A673 (cell line): ENCODE results near the gene USPL1. TPM values are rescaled to one million over a fixed set of nuclear protein-coding genes. Genes with fewer than 3 reads are reported as not detected.
"Not testable (repeated sequence)": the region's sequence is repeated elsewhere in the genome, so short reads cannot be mapped to it uniquely, and the experiment has no call there.

Source experiments
- BruUV-seq: library from RNA; stranded (reverse); fragments of 400-500 nt; replicated peaks from 2 replicates; lab custom pipeline; 2021; lab: Mats Ljungman, UMichigan
- CTCF ChIA-PET: fragments of 300-600 bp; sonication (Branson Sonifier 250); formaldehyde crosslinking; loops from one replicate; lab custom pipeline; 2022; ENCODE audit warnings: antibody characterized with exemption; lab: Charles Lee
- POLR2A ChIA-PET: fragments of 300-600 bp; sonication (Branson Sonifier 250); formaldehyde crosslinking; loops from one replicate; lab custom pipeline; 2022; ENCODE audit warnings: antibody characterized with exemption; ENCODE audit not compliant: low non-redundant PET; lab: Charles Lee
- DNase-seq: peaks from one replicate; pipeline ENCODE4 v3.0.0-alpha.2; 2015; ENCODE audit warnings: low spot score
- H3K27ac ChIP-seq: fragments of 200-600 bp; sonication (generic); 2 replicates; pipeline ENCODE4 v1.5.1; 2016; ENCODE audit warnings: mixed run types, low read depth, mild to moderate bottlenecking, mixed read lengths, antibody characterized with exemption, low read length; ENCODE audit not compliant: poor library complexity, severe bottlenecking
- H3K27me3 ChIP-seq: fragments of 200-600 bp; sonication (generic); replicated peaks from 2 replicates; pipeline ENCODE4 v1.6.1; 2017; ENCODE audit warnings: mixed run types, low read depth, mild to moderate bottlenecking, mixed read lengths, antibody characterized with exemption, low read length; ENCODE audit not compliant: insufficient read depth, poor library complexity
- H3K36me3 ChIP-seq: fragments of 200-600 bp; sonication (generic); 2 replicates; pipeline ENCODE4 v1.6.1; 2016; ENCODE audit warnings: mixed run types, mild to moderate bottlenecking, mixed read lengths, antibody characterized with exemption, low read length; ENCODE audit not compliant: insufficient read depth, poor library complexity, severe bottlenecking
- H3K4me1 ChIP-seq: fragments of 200-600 bp; sonication (generic); 2 replicates; pipeline ENCODE4 v1.6.1; 2017; ENCODE audit warnings: mixed run types, mild to moderate bottlenecking, mixed read lengths, antibody characterized with exemption, low read length; ENCODE audit not compliant: insufficient read depth, poor library complexity, severe bottlenecking
- H3K4me3 ChIP-seq: fragments of 200-600 bp; sonication (generic); 2 replicates; pipeline ENCODE4 v1.5.1; 2016; ENCODE audit warnings: low read depth, mixed run types, mild to moderate bottlenecking, mixed read lengths, low read length; ENCODE audit not compliant: poor library complexity, severe bottlenecking
- H3K9me3 ChIP-seq: fragments of 200-600 bp; sonication (generic); 2 replicates; pipeline ENCODE4 v1.6.1; 2016; ENCODE audit warnings: mixed run types, low read depth, mild to moderate bottlenecking, mixed read lengths, antibody characterized with exemption, low read length; ENCODE audit not compliant: poor library complexity, severe bottlenecking
- EZH2 ChIP-seq: fragments of 200-600 bp; sonication (generic); IDR thresholded peaks from 2 replicates; pipeline ENCODE4 v1.6.1; 2017; ENCODE audit warnings: borderline replicate concordance, low read depth, mild to moderate bottlenecking, mixed read lengths, antibody characterized with exemption, low read length; ENCODE audit not compliant: poor library complexity, severe bottlenecking
- intact Hi-C: fragments of 100-400 bp; cut with micrococcal nuclease; formaldehyde crosslinking; loops from one replicate; pipeline ENCODE4 v1.10.0; 2022; ENCODE audit not compliant: unreplicated experiment
- total RNA-seq: library from RNA; stranded (reverse); gene quantifications from 2 replicates; pipeline ENCODE4 v1.2.3, GENCODE V29; 2021
- TF ChIP-seq, protein P1 (sequence below): fragments of 300-800, 200-600 bp; sonication (generic); conservative IDR thresholded peaks from 2 replicates; pipeline ENCODE4 v1.5.1; 2017; ENCODE audit warnings: low read depth, mild to moderate bottlenecking, antibody characterized with exemption, low read length, moderate library complexity, mixed read lengths

Gene USPL1
- total RNA-seq, 1 experiment from 2014 or later = 28.5 TPM

DNA sequence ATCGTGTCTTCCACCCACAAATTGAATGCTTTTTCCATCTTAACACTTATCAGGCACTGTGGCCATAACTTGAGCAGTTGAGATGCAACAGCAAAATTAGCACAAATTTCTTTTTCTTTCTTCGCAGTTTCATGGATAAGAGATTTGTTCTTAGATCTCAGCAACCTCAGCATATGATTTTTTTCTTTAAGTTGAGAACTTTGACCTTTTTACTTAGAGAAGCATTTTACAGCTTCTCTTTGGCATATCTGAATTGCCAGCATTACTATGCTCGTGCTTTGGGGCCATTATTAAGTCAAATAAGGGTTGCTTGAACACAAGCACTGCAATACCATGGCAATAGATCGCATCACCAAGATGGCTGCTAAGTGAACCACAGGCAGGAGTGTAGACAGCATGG is 16.1 kb downstream of the USPL1 start:
- TF ChIP-seq, protein P1, sequence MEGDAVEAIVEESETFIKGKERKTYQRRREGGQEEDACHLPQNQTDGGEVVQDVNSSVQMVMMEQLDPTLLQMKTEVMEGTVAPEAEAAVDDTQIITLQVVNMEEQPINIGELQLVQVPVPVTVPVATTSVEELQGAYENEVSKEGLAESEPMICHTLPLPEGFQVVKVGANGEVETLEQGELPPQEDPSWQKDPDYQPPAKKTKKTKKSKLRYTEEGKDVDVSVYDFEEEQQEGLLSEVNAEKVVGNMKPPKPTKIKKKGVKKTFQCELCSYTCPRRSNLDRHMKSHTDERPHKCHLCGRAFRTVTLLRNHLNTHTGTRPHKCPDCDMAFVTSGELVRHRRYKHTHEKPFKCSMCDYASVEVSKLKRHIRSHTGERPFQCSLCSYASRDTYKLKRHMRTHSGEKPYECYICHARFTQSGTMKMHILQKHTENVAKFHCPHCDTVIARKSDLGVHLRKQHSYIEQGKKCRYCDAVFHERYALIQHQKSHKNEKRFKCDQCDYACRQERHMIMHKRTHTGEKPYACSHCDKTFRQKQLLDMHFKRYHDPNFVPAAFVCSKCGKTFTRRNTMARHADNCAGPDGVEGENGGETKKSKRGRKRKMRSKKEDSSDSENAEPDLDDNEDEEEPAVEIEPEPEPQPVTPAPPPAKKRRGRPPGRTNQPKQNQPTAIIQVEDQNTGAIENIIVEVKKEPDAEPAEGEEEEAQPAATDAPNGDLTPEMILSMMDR = no peak
- no peak for TF ChIP-seq EZH2
- Histone ChIP-seq H3K27ac (no peak overlapping the region), H3K36me3 (peaks cover 53% of the 10 kb centered on the region), H3K27me3 (no peaks in the 10 kb centered on the region), H3K4me3 (no peak overlapping the region), H3K9me3 (peaks cover 6% of the 10 kb centered on the region), H3K4me1 (no peaks in the 10 kb centered on the region)
- DNase-seq = no peak
- intact Hi-C loops = no loop called here
- ChIA-PET CTCF (no interaction called here), POLR2A (no interaction called here)
- no TSS peak for BruUV-seq

DNA sequence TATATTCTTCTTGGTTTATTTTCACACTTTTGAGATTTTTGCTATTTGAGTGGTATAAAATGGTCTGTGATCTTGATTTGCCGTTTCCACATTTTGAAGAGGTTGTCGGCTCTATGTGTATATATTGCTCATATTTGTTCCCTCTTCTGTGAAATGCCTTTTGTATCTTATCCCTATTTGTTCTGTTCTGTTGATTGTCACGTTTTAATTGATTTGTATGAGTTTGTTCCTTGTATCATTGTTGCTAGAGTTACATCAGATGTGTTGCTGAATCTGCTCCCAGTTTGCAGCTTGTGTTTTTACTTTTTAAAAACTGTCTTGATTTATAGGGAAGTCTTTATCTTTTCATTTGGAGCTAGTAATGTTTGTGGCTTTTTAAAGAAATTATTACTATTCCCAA is 17.1 kb downstream of the USPL1 start:
- no peak for DNase-seq
- TF ChIP-seq EZH2 = no peak
- BruUV-seq = no TSS peak
- Histone ChIP-seq H3K4me3 (no peak overlapping the region), H3K36me3 (peaks cover 53% of the 10 kb centered on the region), H3K4me1 (no peaks in the 10 kb centered on the region), H3K27ac (no peak overlapping the region), H3K9me3 (peaks cover 6% of the 10 kb centered on the region), H3K27me3 (no peaks in the 10 kb centered on the region)
- intact Hi-C loops = no loop called here
- ChIA-PET POLR2A (no interaction called here), CTCF (no interaction called here)

DNA sequence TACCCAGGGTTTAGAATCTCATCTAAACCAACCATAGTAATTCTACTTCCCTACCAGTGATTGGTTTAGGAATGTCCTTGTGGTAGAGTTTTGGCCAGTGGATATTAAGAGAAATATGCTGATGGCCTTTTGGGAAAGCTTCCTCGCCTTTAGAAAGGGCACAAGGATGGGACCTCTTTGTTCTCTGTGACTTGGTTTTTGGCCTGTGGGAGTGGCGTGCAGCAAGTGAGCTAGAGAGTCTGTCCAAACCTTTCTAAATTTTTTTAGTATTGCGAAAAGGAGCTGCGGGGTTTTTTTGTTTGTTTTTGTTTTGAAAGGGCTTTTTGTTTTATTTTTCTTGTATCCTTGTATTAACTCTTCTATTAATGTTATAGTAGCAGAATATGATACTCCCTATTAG is 20.6 kb downstream of the USPL1 start:
- no TSS peak for BruUV-seq
- TF ChIP-seq, protein P1 = no peak
- no peak for TF ChIP-seq EZH2
- H3K27me3 ChIP-seq = no peaks in the 10 kb centered on the region
- H3K36me3 ChIP-seq = peaks cover 48% of the 10 kb centered on the region
- no peak overlapping the region for H3K27ac ChIP-seq
- DNase-seq = no peak
- no peak overlapping the region for H3K4me3 ChIP-seq
- no peaks in the 10 kb centered on the region for H3K4me1 ChIP-seq
- peaks cover 6% of the 10 kb centered on the region for H3K9me3 ChIP-seq
- ChIA-PET POLR2A (interaction anchor here (0.6 kb wide), 1 partner anchor 232 kb away, joined by 3 read pairs; no protein-coding TSS in a partner anchor), CTCF (no interaction called here)
- intact Hi-C loops = no loop called here

DNA sequence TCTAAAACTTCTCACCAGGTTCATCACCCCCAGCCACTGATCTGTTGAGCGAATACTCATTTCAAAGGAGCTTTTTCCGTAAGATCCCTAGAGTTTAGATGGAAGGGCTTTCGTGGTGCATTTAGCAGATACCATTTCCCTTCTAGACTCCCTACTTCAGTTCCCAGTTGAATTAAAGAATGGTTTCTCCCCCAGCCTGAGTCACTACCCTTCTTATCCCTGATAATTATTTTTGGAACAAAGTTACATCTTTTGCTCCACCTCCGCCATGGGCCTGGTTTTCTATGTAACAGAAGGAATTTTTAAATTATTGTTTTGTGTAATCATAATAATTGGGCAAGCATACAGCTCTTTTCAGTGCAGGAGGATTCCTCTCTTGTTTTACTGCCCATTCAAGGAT is 22.0 kb downstream of the USPL1 start:
- POLR2A ChIA-PET = no interaction called here
- H3K36me3 ChIP-seq = peaks cover 48% of the 10 kb centered on the region

DNA sequence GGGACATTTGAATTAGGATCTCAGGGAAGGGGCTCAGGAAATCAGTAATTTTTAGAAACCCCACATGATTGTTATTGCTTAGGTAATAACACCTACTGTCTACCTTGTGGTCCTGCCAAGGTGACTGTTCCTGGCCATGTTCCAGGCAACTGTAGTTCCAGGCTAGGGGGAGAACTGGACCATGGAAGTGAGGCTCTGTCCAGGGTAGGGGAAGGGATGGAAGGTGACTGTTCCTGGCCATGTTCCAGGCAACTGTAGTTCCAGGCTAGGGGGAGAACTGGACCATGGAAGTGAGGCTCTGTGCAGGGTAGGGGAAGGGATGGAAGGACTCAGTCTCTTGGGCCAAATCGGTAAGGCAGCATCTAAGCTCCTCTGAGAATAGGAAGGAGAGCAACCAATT is 23.5 kb downstream of the USPL1 start:
- H3K9me3 ChIP-seq, DNase-seq, H3K4me3 ChIP-seq, H3K4me1 ChIP-seq, POLR2A ChIA-PET, CTCF ChIA-PET, H3K27ac ChIP-seq, BruUV-seq, H3K27me3 ChIP-seq, intact Hi-C loops: not testable (repeated sequence)
- H3K36me3 ChIP-seq = peaks cover 55% of the 10 kb centered on the region

More for the DNA sequence above, 22.0 kb downstream of the USPL1 start:
- CTCF ChIA-PET = no interaction called here
- Histone ChIP-seq H3K9me3 (peaks cover under 1% of the 10 kb centered on the region), H3K27me3 (no peaks in the 10 kb centered on the region), H3K4me3 (no peak overlapping the region), H3K27ac (no peak overlapping the region), H3K4me1 (no peaks in the 10 kb centered on the region)
- intact Hi-C loops = no loop called here
- BruUV-seq = no TSS peak
- no peak for TF ChIP-seq EZH2
- TF ChIP-seq, protein P1 = no peak
- DNase-seq = peak; percentile 11
